Ascending aorta (tissue), 2 donors: ENCODE results near the gene CYBRD1. TPM values are rescaled to one million over a fixed set of nuclear protein-coding genes. Genes with fewer than 3 reads are reported as not detected.
A peak's percentile ranks its signal among the peaks of the same experiment; 100 is the strongest.
"Not testable (repeated sequence)": the region's sequence is repeated elsewhere in the genome, so short reads cannot be mapped to it uniquely, and the experiment has no call there.

ENCODE experiments used
- DNase-seq, 2 donors: peaks; one replicate each; pipeline ENCODE4 v3.0.0-alpha.2; 2019; ENCODE audit warnings: low spot score in 2 of 2
- H3K27ac ChIP-seq, 2 donors: fragments of 200-600 bp; sonication (generic); one replicate each; pipeline ENCODE4 v1.5.1; 2016 to 2017; ENCODE audit warnings: mild to moderate bottlenecking in 1 of 2
- H3K27me3 ChIP-seq: fragments of 200-600 bp; sonication (generic); one replicate; pipeline ENCODE4 v1.5.1; 2017
- H3K36me3 ChIP-seq, 2 donors: fragments of 200-600 bp; sonication (generic); one replicate each; pipeline ENCODE4 v1.5.1; 2016
- H3K4me1 ChIP-seq, 2 donors: fragments of 200-600 bp; sonication (generic); one replicate each; pipeline ENCODE4 v1.5.1; 2016 to 2017; ENCODE audit warnings: mild to moderate bottlenecking in 1 of 2
- H3K4me3 ChIP-seq, 2 donors: fragments of 200-600 bp; sonication (generic); one replicate each; pipeline ENCODE4 v1.5.1; 2016 to 2017; ENCODE audit warnings: mild to moderate bottlenecking in 1 of 2
- H3K9me3 ChIP-seq, 2 donors: fragments of 200-600 bp; sonication (generic); one replicate each; pipeline ENCODE4 v1.5.1; 2016
- CTCF ChIP-seq, 3 experiments: fragments of 200-600 bp in 2 of 3; fragments of 450-650 bp in 1 of 3; sonication (generic) in 2 of 3; IDR thresholded peaks; one replicate each; pipeline ENCODE4 v1.5.1; 2016 to 2019; ENCODE audit warnings: antibody characterized with exemption in 3 of 3, mild to moderate bottlenecking in 1 of 3, moderate library complexity in 1 of 3
- intact Hi-C: fragments of 100-400 bp; cut with DNase I; formaldehyde crosslinking; loops from one replicate; pipeline ENCODE4 v1.15.1; 2023
- total RNA-seq: library from RNA; depleted of rRNA; stranded (reverse); fragments of >200 nt; gene quantifications from one replicate; pipeline ENCODE4 v1.1.0, GENCODE V29; 2016

The CYBRD1 gene
- total RNA-seq, 1 donor from 2014 or later = 222 TPM

GRCh38 chr2:171524018-171524401, 1.7 kb downstream of the CYBRD1 start:
- TF ChIP-seq CTCF (IDR thresholded peaks at IDR 0.05) = no peak
- peaks cover 0 to 23% of the 10 kb centered on the region in 2 donors for H3K4me1 ChIP-seq
- H3K4me3 ChIP-seq = peak overlapping the region; percentile 72 to 90
- peak in 1 of 2 donors; percentile 64 for DNase-seq
- H3K27ac ChIP-seq = peak overlapping the region; percentile 94 to 97
- no peaks in the 10 kb centered on the region for H3K36me3 ChIP-seq
- no peaks in the 10 kb centered on the region for H3K9me3 ChIP-seq
- H3K27me3 ChIP-seq = no peaks in the 10 kb centered on the region
- intact Hi-C loops = loop anchor here (1.0 to 5.0 kb wide), 5 partner anchors 42 to 552 kb away; partner anchors contain the start of genes DYNC1I2, HAT1 and TLK1

GRCh38 chr2:171529914-171530313, 7.6 kb downstream of the CYBRD1 start:
- peaks cover 0 to 5% of the 10 kb centered on the region in 2 donors for H3K36me3 ChIP-seq
- H3K9me3 ChIP-seq = no peaks in the 10 kb centered on the region
- H3K27me3 ChIP-seq = no peaks in the 10 kb centered on the region
- no peak for DNase-seq
- intact Hi-C loops = no loop called here
- TF ChIP-seq CTCF (IDR thresholded peaks at IDR 0.05) = peak in 2 of 3 experiments; percentile 33 to 44
- peaks cover 4 to 35% of the 10 kb centered on the region in 2 donors for H3K4me1 ChIP-seq
- H3K27ac ChIP-seq = peak overlapping the region; percentile 75 to 77
- no peak overlapping the region for H3K4me3 ChIP-seq

- Histone ChIP-seq H3K9me3 (no peaks in the 10 kb centered on the region), H3K27me3 (no peaks in the 10 kb centered on the region), H3K4me1 (peaks cover 4 to 31% of the 10 kb centered on the region in 2 donors), H3K4me3 (peak overlapping the region; percentile 33 to 46), H3K36me3 (peaks cover 0 to 5% of the 10 kb centered on the region in 2 donors), H3K27ac (peak overlapping the region; percentile 75 to 77)
- DNase-seq = no peak
- TF ChIP-seq CTCF (IDR thresholded peaks at IDR 0.05) = no peak
- intact Hi-C loops = no loop called here
Measured at GRCh38 chr2:171530378-171530777, 8.1 kb downstream of the CYBRD1 start.

- DNase-seq, H3K36me3 ChIP-seq, H3K27me3 ChIP-seq, intact Hi-C loops, H3K9me3 ChIP-seq: not testable (repeated sequence)
- peak overlapping the region; percentile 75 to 77 for H3K27ac ChIP-seq
- peaks cover 4 to 28% of the 10 kb centered on the region in 2 donors for H3K4me1 ChIP-seq
- H3K4me3 ChIP-seq = peak overlapping the region; percentile 33 to 46
Measured at GRCh38 chr2:171530859-171531258, 8.6 kb downstream of the CYBRD1 start.

- TF ChIP-seq CTCF (IDR thresholded peaks at IDR 0.05) = no peak
- peak overlapping the region; percentile 75 to 77 for H3K27ac ChIP-seq
- peaks cover 4 to 27% of the 10 kb centered on the region in 2 donors for H3K4me1 ChIP-seq
- peak overlapping the region; percentile 33 to 46 for H3K4me3 ChIP-seq
- no peaks in the 10 kb centered on the region for H3K9me3 ChIP-seq
- peaks cover 0 to 5% of the 10 kb centered on the region in 2 donors for H3K36me3 ChIP-seq
- peak in 1 of 2 donors; percentile 74 for DNase-seq
- H3K27me3 ChIP-seq = no peaks in the 10 kb centered on the region
- intact Hi-C loops = no loop called here
Measured at GRCh38 chr2:171531291-171531690, 9.0 kb downstream of the CYBRD1 start.

GRCh38 chr2:171531836-171532450, 9.7 kb downstream of the CYBRD1 start:
- intact Hi-C loops = no loop called here
- H3K36me3 ChIP-seq = peaks cover 0 to 5% of the 10 kb centered on the region in 2 donors
- no peaks in the 10 kb centered on the region for H3K27me3 ChIP-seq
- H3K4me3 ChIP-seq = peak overlapping the region; percentile 33 to 46
- no peak for TF ChIP-seq CTCF (IDR thresholded peaks at IDR 0.05)
- H3K27ac ChIP-seq = peak overlapping the region; percentile 75 to 77
- peaks cover 4 to 21% of the 10 kb centered on the region in 2 donors for H3K4me1 ChIP-seq
- H3K9me3 ChIP-seq = no peaks in the 10 kb centered on the region
- DNase-seq = no peak
